Activated naive CD8-positive, alpha-beta T cell (primary cell): ENCODE measurements around the gene RPTOR.

ENCODE experiments used
- H3K27ac Mint-ChIP-seq: one replicate; pipeline ENCODE4 v1.8.0; 2021; ENCODE audit warnings: mixed read lengths
- H3K27me3 Mint-ChIP-seq: one replicate; pipeline ENCODE4 v1.8.0; 2021; ENCODE audit warnings: mixed read lengths
- H3K36me3 Mint-ChIP-seq: one replicate; pipeline ENCODE4 v1.8.0; 2021; ENCODE audit warnings: mixed read lengths
- H3K4me1 Mint-ChIP-seq: one replicate; pipeline ENCODE4 v1.8.0; 2021; ENCODE audit warnings: low read depth, mixed read lengths
- H3K4me3 Mint-ChIP-seq: one replicate; pipeline ENCODE4 v1.8.0; 2021; ENCODE audit warnings: mild to moderate bottlenecking, mixed read lengths
- H3K9me3 Mint-ChIP-seq: one replicate; pipeline ENCODE4 v1.8.0; 2021; ENCODE audit warnings: low read depth, mixed read lengths

RPTOR gene

DNA sequence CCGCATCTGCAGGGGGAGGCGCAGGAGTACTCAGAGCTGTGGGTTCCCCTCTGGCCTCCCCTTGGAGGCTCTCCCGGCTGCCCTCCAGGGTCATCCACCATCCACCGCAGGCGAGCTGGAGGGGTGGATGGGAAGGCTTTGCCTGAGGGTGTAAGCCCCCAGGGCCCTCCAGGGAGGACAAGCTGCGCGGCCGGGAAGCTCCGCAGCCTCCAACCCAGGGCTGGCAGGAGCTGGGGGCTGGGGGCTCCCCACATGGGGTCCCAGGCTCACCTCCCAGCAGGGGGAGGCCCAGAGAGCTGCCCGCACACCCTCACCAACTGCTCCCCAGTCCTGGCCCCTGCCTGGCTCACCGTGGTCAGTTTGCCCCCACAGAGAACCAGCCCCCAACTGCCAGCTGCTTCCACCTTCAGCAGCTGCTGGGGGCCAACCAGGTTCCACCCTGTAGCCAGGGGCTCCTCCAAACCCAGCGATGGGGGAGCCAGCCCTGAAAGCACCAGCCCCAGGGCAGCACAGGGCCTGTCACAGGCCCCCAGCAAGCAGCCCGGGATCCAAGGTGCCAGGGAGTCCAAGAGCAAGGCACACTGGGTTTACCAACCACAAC is 427.2 kb downstream of the RPTOR start:
- H3K4me3 Mint-ChIP-seq = no peak overlapping the region
- H3K27ac Mint-ChIP-seq = no peak overlapping the region
- H3K4me1 Mint-ChIP-seq = peaks cover 5% of the 10 kb centered on the region
- no peaks in the 10 kb centered on the region for H3K27me3 Mint-ChIP-seq
- H3K36me3 Mint-ChIP-seq = no peaks in the 10 kb centered on the region
- H3K9me3 Mint-ChIP-seq = no peaks in the 10 kb centered on the region

DNA sequence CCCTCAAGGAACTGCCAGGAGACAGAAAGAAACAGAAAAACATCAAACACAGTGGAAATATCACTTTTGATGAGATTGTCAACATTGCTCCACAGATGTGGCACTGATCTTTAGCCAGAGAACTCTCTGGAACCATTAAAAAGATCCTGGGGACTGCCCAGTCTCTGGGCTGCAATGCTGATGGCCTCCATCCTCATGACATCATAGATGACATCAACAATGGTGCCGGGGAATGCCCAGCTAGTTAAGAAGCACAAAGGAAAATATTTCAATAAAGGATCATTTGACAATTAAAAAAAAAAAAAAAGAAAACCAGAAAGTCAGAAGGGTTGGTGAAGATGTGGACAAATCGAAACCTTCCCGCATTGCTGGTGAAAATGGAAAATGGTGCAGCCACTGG is 432.1 kb downstream of the RPTOR start:
- peaks cover 4% of the 10 kb centered on the region for H3K27me3 Mint-ChIP-seq
- no peak overlapping the region for H3K4me3 Mint-ChIP-seq
- H3K36me3 Mint-ChIP-seq = no peaks in the 10 kb centered on the region
- no peak overlapping the region for H3K27ac Mint-ChIP-seq
- H3K4me1 Mint-ChIP-seq = peaks cover 10% of the 10 kb centered on the region
- no peaks in the 10 kb centered on the region for H3K9me3 Mint-ChIP-seq

DNA sequence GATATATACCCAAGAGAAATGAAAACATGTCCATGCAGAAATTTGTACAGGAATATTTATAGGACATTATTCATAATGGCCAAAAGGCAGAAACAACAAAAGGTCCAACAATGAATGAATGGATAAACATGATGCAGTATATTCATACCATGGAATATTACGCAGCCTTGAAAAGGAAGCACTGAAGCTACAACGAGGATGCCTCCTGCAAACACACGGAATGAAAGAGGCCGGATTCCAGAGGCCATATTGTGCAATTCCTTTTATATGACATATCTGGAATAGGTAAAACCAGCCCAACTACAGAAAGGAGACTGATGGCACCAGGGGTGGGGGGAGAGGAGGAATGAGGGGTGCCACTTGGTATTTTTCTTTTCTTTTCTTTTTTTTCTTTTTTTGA is 432.5 kb downstream of the RPTOR start:
- H3K27me3 Mint-ChIP-seq = peaks cover 4% of the 10 kb centered on the region
- H3K36me3 Mint-ChIP-seq = no peaks in the 10 kb centered on the region
- no peak overlapping the region for H3K27ac Mint-ChIP-seq
- H3K4me3 Mint-ChIP-seq = no peak overlapping the region
- H3K9me3 Mint-ChIP-seq = no peaks in the 10 kb centered on the region
- peaks cover 10% of the 10 kb centered on the region for H3K4me1 Mint-ChIP-seq

- H3K27me3 Mint-ChIP-seq = peaks cover 4% of the 10 kb centered on the region
- H3K36me3 Mint-ChIP-seq = no peaks in the 10 kb centered on the region
- H3K27ac Mint-ChIP-seq = peak overlapping the region; percentile 34
- no peak overlapping the region for H3K4me3 Mint-ChIP-seq
- peaks cover 10% of the 10 kb centered on the region for H3K4me1 Mint-ChIP-seq
- no peaks in the 10 kb centered on the region for H3K9me3 Mint-ChIP-seq
Observed at GRCh38 chr17:80978499-80979497, 434.2 kb downstream of the RPTOR start.

DNA sequence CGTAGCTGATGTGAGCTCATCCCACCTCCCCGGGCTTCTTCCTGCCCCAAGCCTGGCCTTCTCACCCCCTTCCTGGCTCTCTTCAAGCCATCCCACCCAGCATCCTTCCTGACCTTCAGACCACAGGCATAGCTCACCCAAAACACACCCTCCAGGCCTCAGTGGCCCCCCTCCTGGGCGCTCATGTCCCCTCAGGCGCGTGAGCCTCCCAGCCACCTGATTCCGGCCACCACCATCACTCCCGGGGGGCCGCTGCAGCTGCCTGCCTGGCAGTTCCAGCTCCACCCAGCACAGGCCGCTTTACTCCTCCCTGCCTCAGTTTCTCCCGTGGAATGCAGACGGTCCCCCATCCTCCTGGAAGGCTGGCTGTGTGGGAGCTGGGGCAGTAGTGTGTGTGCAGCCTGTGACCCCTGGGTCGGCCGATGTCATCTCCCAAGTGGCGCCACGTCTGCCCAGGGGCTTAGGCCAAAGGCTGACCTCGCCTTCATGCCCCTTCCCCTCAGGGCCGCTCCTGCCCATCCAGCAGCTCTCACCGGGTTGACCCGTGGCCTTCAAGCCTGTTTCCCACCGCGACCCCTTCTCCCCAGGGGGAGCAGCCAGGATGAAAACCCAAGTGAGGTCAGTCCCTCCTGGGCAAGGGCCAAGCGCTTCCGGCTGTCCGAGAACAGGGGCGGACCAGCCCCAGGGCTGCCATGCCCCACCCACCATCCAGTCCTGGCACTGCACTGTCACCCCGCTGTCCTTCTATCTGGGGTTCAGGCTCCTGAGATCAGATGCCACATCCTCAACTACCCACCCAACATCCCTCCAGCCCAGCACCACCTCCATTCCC is 435.1 kb downstream of the RPTOR start:
- no peaks in the 10 kb centered on the region for H3K36me3 Mint-ChIP-seq
- H3K27ac Mint-ChIP-seq = peak overlapping the region; percentile 34
- no peaks in the 10 kb centered on the region for H3K9me3 Mint-ChIP-seq
- peaks cover 10% of the 10 kb centered on the region for H3K4me1 Mint-ChIP-seq
- H3K4me3 Mint-ChIP-seq = peak overlapping the region; percentile 41
- peaks cover 4% of the 10 kb centered on the region for H3K27me3 Mint-ChIP-seq

DNA sequence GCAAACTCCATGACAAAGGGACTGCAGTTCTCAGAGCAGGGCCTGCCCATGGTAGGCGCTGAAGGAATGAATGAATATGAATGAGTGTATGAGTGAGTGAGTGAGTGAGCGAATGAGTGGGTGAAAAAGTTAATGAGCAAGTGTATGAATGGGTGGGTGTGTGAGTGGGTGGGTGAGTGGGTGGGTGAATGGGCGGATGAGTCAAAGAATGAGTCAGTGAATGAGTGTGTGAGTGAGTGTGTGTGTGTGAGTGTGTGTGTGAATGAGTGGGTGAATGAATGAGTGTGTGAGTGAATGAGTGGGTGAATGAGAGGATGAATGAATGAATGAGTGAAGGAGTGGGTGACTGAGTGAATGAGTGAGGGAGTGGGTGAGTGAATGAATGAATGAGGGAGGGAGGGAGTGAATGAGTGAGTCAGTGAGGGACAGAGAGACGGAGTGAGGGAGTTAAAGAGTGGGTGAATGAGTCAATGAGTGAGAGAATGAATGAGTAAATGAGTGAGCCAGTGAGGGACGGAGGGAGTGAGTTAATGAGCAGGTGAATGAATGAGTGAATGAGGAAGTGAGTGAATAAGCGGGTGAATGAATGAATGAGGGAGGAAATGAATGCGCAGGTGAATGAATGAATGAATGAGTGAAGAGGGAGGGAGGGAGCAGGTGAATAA is 435.9 kb downstream of the RPTOR start:
- peak overlapping the region; percentile 85 for H3K27ac Mint-ChIP-seq
- no peaks in the 10 kb centered on the region for H3K9me3 Mint-ChIP-seq
- H3K4me3 Mint-ChIP-seq = peak overlapping the region; percentile 41
- peaks cover 4% of the 10 kb centered on the region for H3K27me3 Mint-ChIP-seq
- peaks cover 10% of the 10 kb centered on the region for H3K4me1 Mint-ChIP-seq
- no peaks in the 10 kb centered on the region for H3K36me3 Mint-ChIP-seq

GRCh38 chr17:80981062-80981902 is 436.6 kb downstream of the RPTOR start:
- Mint-ChIP-seq H3K36me3 (no peaks in the 10 kb centered on the region), H3K27me3 (peaks cover 4% of the 10 kb centered on the region), H3K9me3 (no peaks in the 10 kb centered on the region), H3K4me3 (peak overlapping the region; percentile 41), H3K4me1 (peaks cover 10% of the 10 kb centered on the region), H3K27ac (no peak overlapping the region)

DNA sequence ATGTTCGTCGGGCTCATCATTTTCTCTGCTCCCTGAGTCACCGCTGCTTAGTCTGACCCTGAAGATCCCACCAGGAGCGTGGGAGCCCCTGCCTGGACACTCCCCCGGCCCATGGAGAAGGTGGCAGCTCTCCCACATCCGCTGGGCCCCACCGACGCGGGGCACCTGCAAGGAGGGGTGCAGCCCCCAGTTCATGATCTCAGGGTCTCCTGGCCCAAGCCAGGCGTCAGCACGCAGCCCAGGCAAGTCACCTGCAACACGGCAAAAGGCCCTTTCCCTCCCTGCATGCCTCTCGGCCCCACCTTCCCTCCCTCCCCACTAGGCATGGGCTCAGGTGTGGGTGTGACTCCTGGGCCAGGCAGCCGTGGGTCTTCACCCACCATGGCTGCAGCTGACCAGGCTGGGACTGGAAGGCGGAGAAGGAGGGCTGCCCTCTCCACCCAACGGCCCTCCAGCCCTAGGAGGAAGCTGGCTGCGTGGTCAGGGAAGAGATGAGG is 437.3 kb downstream of the RPTOR start:
- Mint-ChIP-seq H3K4me1 (peaks cover 10% of the 10 kb centered on the region), H3K4me3 (no peak overlapping the region), H3K36me3 (no peaks in the 10 kb centered on the region), H3K9me3 (no peaks in the 10 kb centered on the region), H3K27ac (no peak overlapping the region), H3K27me3 (peaks cover 4% of the 10 kb centered on the region)

DNA sequence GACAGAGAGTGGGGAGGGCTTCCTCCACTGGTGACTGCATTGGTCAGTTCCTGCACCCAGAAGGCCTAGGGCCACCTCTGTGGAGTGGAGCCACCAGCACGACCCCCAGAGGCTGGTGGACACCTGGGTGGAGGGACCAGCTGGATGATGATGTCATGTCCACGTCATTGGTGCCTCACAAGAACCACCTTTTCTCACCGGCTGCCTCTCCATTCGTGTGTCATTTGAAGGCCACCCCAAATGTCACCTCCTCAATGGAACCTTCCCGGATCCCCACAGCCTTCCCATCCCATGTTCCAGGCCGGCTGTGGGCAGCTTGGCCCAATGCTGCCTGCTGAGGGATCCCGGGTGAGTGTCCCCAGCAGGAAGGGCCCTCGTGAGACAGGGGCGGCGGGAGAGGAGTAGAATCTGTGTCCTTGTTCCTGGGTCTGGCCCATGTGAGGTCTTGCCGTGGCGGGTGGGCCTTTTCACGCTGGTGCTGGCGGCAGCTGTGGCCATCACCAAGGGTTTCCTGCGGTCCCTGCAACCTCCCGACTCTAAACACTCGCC is 437.9 kb downstream of the RPTOR start:
- Mint-ChIP-seq H3K27me3 (peaks cover 4% of the 10 kb centered on the region), H3K27ac (no peak overlapping the region), H3K4me1 (peaks cover 10% of the 10 kb centered on the region), H3K4me3 (no peak overlapping the region), H3K36me3 (no peaks in the 10 kb centered on the region), H3K9me3 (no peaks in the 10 kb centered on the region)

- Mint-ChIP-seq H3K27me3 (peaks cover 4% of the 10 kb centered on the region), H3K27ac (no peak overlapping the region), H3K36me3 (no peaks in the 10 kb centered on the region), H3K9me3 (no peaks in the 10 kb centered on the region), H3K4me1 (peaks cover 10% of the 10 kb centered on the region), H3K4me3 (no peak overlapping the region)
Observed at GRCh38 chr17:80983545-80983944, 438.9 kb downstream of the RPTOR start.

GRCh38 chr17:80984749-80985148 is 440.1 kb downstream of the RPTOR start:
- Mint-ChIP-seq H3K27ac (no peak overlapping the region), H3K36me3 (no peaks in the 10 kb centered on the region), H3K4me1 (peaks cover 15% of the 10 kb centered on the region), H3K9me3 (no peaks in the 10 kb centered on the region), H3K4me3 (no peak overlapping the region), H3K27me3 (peaks cover 4% of the 10 kb centered on the region)

- H3K27me3 Mint-ChIP-seq = no peaks in the 10 kb centered on the region
- peaks cover 13% of the 10 kb centered on the region for H3K4me1 Mint-ChIP-seq
- H3K36me3 Mint-ChIP-seq = no peaks in the 10 kb centered on the region
- no peak overlapping the region for H3K4me3 Mint-ChIP-seq
- H3K9me3 Mint-ChIP-seq = no peaks in the 10 kb centered on the region
- H3K27ac Mint-ChIP-seq = no peak overlapping the region
Observed at GRCh38 chr17:80986046-80986445, 441.4 kb downstream of the RPTOR start.

DNA sequence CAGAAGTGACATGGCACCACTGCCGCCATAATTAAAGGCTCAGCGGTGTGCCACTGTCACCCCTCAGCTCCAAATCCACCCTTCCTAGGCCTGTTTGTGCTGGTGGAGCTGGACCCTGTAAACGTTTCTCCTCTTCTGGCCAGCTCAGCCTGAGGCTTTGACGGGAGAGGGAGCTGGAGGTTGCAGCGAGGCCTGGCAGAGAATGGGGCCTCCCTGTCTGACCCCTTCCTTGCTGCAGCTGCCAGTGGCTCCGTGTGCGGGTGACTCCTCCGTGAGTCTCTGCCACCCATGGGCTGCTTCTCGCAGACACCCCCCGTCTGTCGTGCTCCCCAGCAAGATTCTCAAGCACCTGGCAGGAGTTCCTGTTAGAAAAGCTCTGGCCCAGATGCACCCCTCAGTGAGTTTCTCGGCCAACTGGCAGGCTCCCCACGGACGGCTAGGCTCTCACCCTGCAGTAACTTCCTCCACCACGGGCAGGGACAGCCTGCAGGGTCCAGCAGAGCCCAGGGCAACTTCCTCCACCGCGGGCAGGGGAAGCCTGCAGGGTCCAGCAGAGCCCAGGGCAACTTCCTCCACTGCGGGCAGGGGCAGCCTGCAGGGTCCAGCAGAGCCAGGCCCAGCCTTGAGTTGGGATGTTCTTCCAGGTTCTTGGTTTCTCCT is 442.3 kb downstream of the RPTOR start:
- Mint-ChIP-seq H3K27me3 (no peaks in the 10 kb centered on the region), H3K9me3 (no peaks in the 10 kb centered on the region), H3K4me3 (no peak overlapping the region)

More for the DNA sequence above, 442.3 kb downstream of the RPTOR start:
- Mint-ChIP-seq H3K27ac (no peak overlapping the region), H3K36me3 (no peaks in the 10 kb centered on the region), H3K4me1 (peaks cover 13% of the 10 kb centered on the region)
